K562 (cell line): ENCODE data around the gene NLRP12. TPM values are rescaled to one million over a fixed set of nuclear protein-coding genes. Genes with fewer than 3 reads are reported as not detected.
A peak's percentile ranks its signal among the peaks of the same experiment; 100 is the strongest.
"Not testable (repeated sequence)": the region's sequence is repeated elsewhere in the genome, so short reads cannot be mapped to it uniquely, and the experiment has no call there.

Experiments used
- ATAC-seq: fragments of 200-7000 bp; cut with Tn5 transposase; 3 replicates; pipeline ENCODE4 v1.9.1; 2020; ENCODE audit warnings: moderate library complexity
- BruUV-seq: library from RNA; stranded (reverse); fragments of 400-500 nt; replicated peaks from 2 replicates; lab custom pipeline; 2021; lab: Mats Ljungman, UMichigan
- CTCF ChIA-PET: fragments of 300-600 bp; formaldehyde crosslinking; extraction: SDS; loops from one replicate; lab custom pipeline; 2021; ENCODE audit warnings: low intra/inter-chr PET ratio; lab: Yijun Ruan, JAX
- POLR2A ChIA-PET: fragments of 300-600, 350-650 bp; sonication (Branson Sonifier 250); formaldehyde crosslinking; extraction: SDS; loops from one replicate; lab custom pipeline; 2021; ENCODE audit warnings: antibody characterized with exemption, inconsistent platforms; lab: Yijun Ruan, JAX
- DNase-seq, 4 experiments: peaks; one replicate each; pipeline versions ENCODE4 v3.0.0 to v3.0.0-alpha.2; 2011 to 2018; ENCODE audit warnings: low spot score in 3 of 4, mixed read lengths in 3 of 4; ENCODE audit errors: extremely low read depth in 1 of 4
- FAIRE-seq: peaks from 2 replicates; lab custom pipeline; 2011; peaks lifted over from hg19 to GRCh38; lab: Jason Lieb, UNC
- H2AFZ ChIP-seq: 2 replicates; pipeline ENCODE4 v1.6.0; 2011; ENCODE audit warnings: low read depth, low read length, control low read depth, inconsistent platforms
- H3K27ac ChIP-seq: fragments of 200-600 bp; 3 replicates; pipeline ENCODE4 v1.8.0; 2011; ENCODE audit warnings: low read depth, mild to moderate bottlenecking, control low read depth, inconsistent platforms, low read length, moderate library complexity, mixed read lengths; ENCODE audit errors: extremely low read depth
- H3K27me3 ChIP-seq, 2 experiments: fragments of 300-600 bp in 1 of 2; 2 replicates in 1 of 2; 3 replicates in 1 of 2; pipeline versions ENCODE4 v1.6.0 to v1.8.0; 2011; ENCODE audit warnings: inconsistent platforms in 2 of 2, low read length in 2 of 2, mild to moderate bottlenecking in 1 of 2, mixed read lengths in 1 of 2, moderate library complexity in 1 of 2; ENCODE audit not compliant: control insufficient read depth in 2 of 2, insufficient read depth in 2 of 2
- H3K36me3 ChIP-seq: fragments of 300-600 bp; 3 replicates; pipeline ENCODE4 v1.8.0; 2011; ENCODE audit warnings: mild to moderate bottlenecking, low read length, inconsistent platforms; ENCODE audit not compliant: control insufficient read depth, insufficient read depth
- H3K4me1 ChIP-seq, 2 experiments: fragments of 200-600 bp in 1 of 2; replicated peaks in 1 of 2; 2 replicates in 1 of 2; 3 replicates in 1 of 2; pipeline versions ENCODE4 v1.5.1 to v1.8.0; 2011; ENCODE audit warnings: inconsistent platforms in 2 of 2, low read length in 2 of 2, mild to moderate bottlenecking in 1 of 2, mixed read lengths in 1 of 2, moderate library complexity in 1 of 2; ENCODE audit not compliant: control insufficient read depth in 2 of 2, insufficient read depth in 2 of 2
- H3K4me2 ChIP-seq: 2 replicates; pipeline ENCODE4 v1.6.1; 2011; ENCODE audit warnings: low read length, control low read depth, inconsistent platforms, mixed read lengths; ENCODE audit not compliant: insufficient read depth
- H3K4me3 ChIP-seq: fragments of 200-600 bp; sonication (generic), shearing (Covaris generic); 2 replicates; pipeline ENCODE4 v1.5.1; 2016; ENCODE audit warnings: control low read depth, inconsistent platforms
- H3K79me2 ChIP-seq: fragments of 200-600 bp; 3 replicates; pipeline ENCODE4 v1.8.0; 2011; ENCODE audit warnings: low read length, inconsistent platforms; ENCODE audit not compliant: control insufficient read depth, insufficient read depth
- H3K9ac ChIP-seq, 2 experiments: 2 replicates each; pipeline versions ENCODE4 v1.6.0 to v1.6.1; 2011; ENCODE audit warnings: low read depth in 2 of 2, low read length in 2 of 2, control low read depth in 1 of 2, inconsistent platforms in 1 of 2, mild to moderate bottlenecking in 1 of 2, mixed read lengths in 1 of 2; ENCODE audit not compliant: insufficient read depth in 1 of 2
- H3K9me1 ChIP-seq: one replicate; pipeline ENCODE4 v1.6.0; 2011; ENCODE audit warnings: inconsistent platforms, mild to moderate bottlenecking, low read length, moderate library complexity; ENCODE audit not compliant: control insufficient read depth, insufficient read depth
- H3K9me3 ChIP-seq: replicated peaks from 2 replicates; pipeline ENCODE4 v1.5.1; 2011; ENCODE audit warnings: low read depth, low read length, inconsistent platforms; ENCODE audit not compliant: control insufficient read depth, insufficient read depth
- H4K20me1 ChIP-seq: replicated peaks from 2 replicates; pipeline ENCODE4 v1.6.1; 2011; ENCODE audit warnings: low read length, inconsistent platforms, mixed read lengths; ENCODE audit not compliant: control insufficient read depth, insufficient read depth
- TRIM28 ChIP-seq: fragments of 450-650 bp; IDR thresholded peaks from 2 replicates; pipeline ENCODE4 v1.6.1; 2017
- WGBS: fragments of 100-300 bp; shearing (Covaris generic); methylation state at CpG from one replicate; pipeline ENCODE4 v1.1.6; 2016; ENCODE audit warnings: low coverage, mixed read lengths; ENCODE audit not compliant: insufficient coverage; ENCODE audit errors: missing lambda C conversion rate; 5-methylcytosine and 5-hydroxymethylcytosine counted together
- in situ Hi-C: fragments of 300-500 bp; cut with MboI; formaldehyde crosslinking; loops from 4 replicates; pipeline ENCODE4 v1.15.0; 2018; ENCODE audit warnings: inconsistent platforms, mixed read lengths
- intact Hi-C: fragments of 100-400 bp; cut with micrococcal nuclease; formaldehyde crosslinking; loops from 2 replicates; pipeline ENCODE4 v1.14.2; 2022
- polyA plus RNA-seq, 8 experiments: library from polyadenylated mRNA; depleted of rRNA in 4 of 8; stranded (reverse) in 5 of 8; unstranded in 3 of 8; fragments of >200 nt; fragmentation: Nextera tagmentation in 2 of 8; fragmentation: Illumina TruSeq in 1 of 8; extraction: Ambion mirVana in 2 of 8; extraction: Trizol in 1 of 8; gene quantifications; 2 replicates each; pipeline versions ENCODE4 v1.2.1 to v1.2.3, GENCODE V29; 2011 to 2014; ENCODE audit warnings: inconsistent platforms in 1 of 8, missing spikeins in 1 of 8
- total RNA-seq, 7 experiments: library from RNA; depleted of rRNA in 6 of 7; stranded (reverse); fragments of >200 nt in 6 of 7; fragmentation: Illumina TruSeq in 2 of 7; extraction: Trizol in 2 of 7; gene quantifications; 2 replicates each; pipeline versions ENCODE4 v1.2.1 to v1.2.3, GENCODE V29; 2011 to 2021; ENCODE audit warnings: low replicate concordance in 1 of 7

The NLRP12 gene
- total and polyA plus RNA-seq, 9 of the 15 experiments (the other 6 are each of a cell fraction or from before 2014, with no cell fraction given): not detected

DNA sequence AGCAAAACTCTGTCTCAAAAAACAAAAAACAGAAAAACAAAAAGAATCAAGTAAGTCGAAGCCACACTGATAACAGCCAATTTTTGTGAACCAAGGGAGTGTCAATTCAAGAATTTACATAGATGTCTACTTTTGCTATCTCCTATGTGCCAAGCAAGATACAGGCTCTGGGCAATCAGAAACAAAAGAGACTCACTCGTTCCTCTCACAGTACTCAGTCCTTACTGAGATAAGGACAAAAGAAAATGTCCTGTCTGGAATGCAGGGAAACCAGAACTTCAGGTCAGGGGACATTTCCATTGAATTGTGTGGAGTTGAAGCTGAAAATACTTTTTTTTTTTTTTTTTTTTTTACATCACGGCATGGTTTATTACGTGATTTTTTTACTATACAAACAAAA lies 53.0 kb downstream of the NLRP12 start:
- in situ Hi-C loops: no loop called here
- peak; percentile 6 for FAIRE-seq

GRCh38 chr19:53769696-53770309 lies 54.3 kb downstream of the NLRP12 start:
- FAIRE-seq, DNase-seq, H3K9ac ChIP-seq, H2AFZ ChIP-seq, H3K9me1 ChIP-seq, BruUV-seq, H3K27ac ChIP-seq, H3K9me3 ChIP-seq, in situ Hi-C loops, CTCF ChIA-PET, H3K27me3 ChIP-seq, ATAC-seq, H3K36me3 ChIP-seq, H3K4me3 ChIP-seq, H4K20me1 ChIP-seq, H3K79me2 ChIP-seq, intact Hi-C loops: not testable (repeated sequence)
- Histone ChIP-seq H3K4me2 (0 out of 2 replicates have a peak overlapping the region, but pooled peaks have one; percentile 33), H3K4me1 (peaks cover 5 to 11% of the 10 kb centered on the region in 2 experiments; a peak in 4 of 5 replicates)
- 21% methylated on average over 8 of the region's 12 CpGs for WGBS
- POLR2A ChIA-PET: interaction anchor here (0.6 kb wide), 1 partner anchor 96 kb away, joined by 3 read pairs; no protein-coding TSS in a partner anchor

More for the DNA sequence above, 53.0 kb downstream of the NLRP12 start:
- ChIA-PET CTCF (no interaction called here), POLR2A (no interaction called here)
- Histone ChIP-seq H3K4me1 (peaks cover 5 to 15% of the 10 kb centered on the region in 2 experiments; a peak in 4 of 5 replicates), H4K20me1 (no peaks in the 10 kb centered on the region), H3K79me2 (no peaks in the 10 kb centered on the region), H3K27ac (no peak overlapping the region), H3K36me3 (no peaks in the 10 kb centered on the region), H3K9me1 (no peaks in the 10 kb centered on the region), H3K9ac (no peak overlapping the region), H3K27me3 (no peaks in the 10 kb centered on the region), H3K4me3 (no peak overlapping the region), H2AFZ (no peak overlapping the region), H3K9me3 (no peaks in the 10 kb centered on the region), H3K4me2 (no peak overlapping the region)
- ATAC-seq: no peak
- intact Hi-C loops: no loop called here
- WGBS: 9% methylated on average over 3 of the region's 4 CpGs
- DNase-seq: no peak
- no TSS peak for BruUV-seq
- no peak for TF ChIP-seq TRIM28
